Lower leg skin (tissue), 3 donors: Measurements from ENCODE around the gene CLMN.

ENCODE experiments used
- POLR2A ChIP-seq, 2 donors: fragments of 450-650 bp; IDR thresholded peaks; one replicate each; pipeline ENCODE4 v1.6.1; 2016 to 2017; ENCODE audit warnings: antibody characterized with exemption in 2 of 2, mild to moderate bottlenecking in 1 of 2, moderate library complexity in 1 of 2
- TF ChIP-seq, protein P1 (sequence below), 3 donors: fragments of 450-650 bp; IDR thresholded peaks; one replicate each; pipeline ENCODE4 v1.5.1; 2016; ENCODE audit warnings: antibody characterized with exemption in 3 of 3, mild to moderate bottlenecking in 3 of 3, moderate library complexity in 2 of 3

DNA sequence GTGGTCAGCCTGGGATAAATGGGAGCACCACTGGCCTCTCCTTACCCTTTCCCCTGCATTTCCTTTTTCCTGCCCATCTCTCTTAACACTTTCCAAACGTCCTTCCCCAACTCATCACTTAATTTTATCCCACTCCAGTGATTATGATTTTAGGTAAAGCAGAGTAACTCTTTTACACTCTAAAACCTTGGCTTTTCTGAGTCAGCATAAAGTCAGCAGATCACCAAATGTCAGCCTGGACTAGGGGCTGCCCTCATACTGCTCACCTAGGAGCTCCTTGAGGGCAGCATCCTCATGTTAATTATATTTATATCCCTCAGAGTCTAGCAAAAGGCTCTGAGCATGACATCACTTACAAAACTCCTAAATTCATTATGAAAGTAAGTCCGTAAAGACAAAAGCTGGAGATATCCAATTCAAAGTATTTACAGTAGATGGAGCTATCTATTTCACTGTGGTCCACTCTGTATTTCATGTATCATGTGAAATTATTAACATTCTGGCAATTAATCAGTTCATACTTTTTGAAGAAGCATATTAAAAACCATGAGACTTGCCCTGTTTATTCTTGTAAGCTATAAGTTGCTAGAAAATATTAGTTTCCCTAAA is 145.4 kb downstream of the CLMN start:
- TF ChIP-seq, protein P1, sequence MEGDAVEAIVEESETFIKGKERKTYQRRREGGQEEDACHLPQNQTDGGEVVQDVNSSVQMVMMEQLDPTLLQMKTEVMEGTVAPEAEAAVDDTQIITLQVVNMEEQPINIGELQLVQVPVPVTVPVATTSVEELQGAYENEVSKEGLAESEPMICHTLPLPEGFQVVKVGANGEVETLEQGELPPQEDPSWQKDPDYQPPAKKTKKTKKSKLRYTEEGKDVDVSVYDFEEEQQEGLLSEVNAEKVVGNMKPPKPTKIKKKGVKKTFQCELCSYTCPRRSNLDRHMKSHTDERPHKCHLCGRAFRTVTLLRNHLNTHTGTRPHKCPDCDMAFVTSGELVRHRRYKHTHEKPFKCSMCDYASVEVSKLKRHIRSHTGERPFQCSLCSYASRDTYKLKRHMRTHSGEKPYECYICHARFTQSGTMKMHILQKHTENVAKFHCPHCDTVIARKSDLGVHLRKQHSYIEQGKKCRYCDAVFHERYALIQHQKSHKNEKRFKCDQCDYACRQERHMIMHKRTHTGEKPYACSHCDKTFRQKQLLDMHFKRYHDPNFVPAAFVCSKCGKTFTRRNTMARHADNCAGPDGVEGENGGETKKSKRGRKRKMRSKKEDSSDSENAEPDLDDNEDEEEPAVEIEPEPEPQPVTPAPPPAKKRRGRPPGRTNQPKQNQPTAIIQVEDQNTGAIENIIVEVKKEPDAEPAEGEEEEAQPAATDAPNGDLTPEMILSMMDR (IDR thresholded peaks at IDR 0.05), result no peak
- no peak for TF ChIP-seq POLR2A (IDR thresholded peaks at IDR 0.05)
